ENCODE measurements around the gene SPOCK1.

DNA sequence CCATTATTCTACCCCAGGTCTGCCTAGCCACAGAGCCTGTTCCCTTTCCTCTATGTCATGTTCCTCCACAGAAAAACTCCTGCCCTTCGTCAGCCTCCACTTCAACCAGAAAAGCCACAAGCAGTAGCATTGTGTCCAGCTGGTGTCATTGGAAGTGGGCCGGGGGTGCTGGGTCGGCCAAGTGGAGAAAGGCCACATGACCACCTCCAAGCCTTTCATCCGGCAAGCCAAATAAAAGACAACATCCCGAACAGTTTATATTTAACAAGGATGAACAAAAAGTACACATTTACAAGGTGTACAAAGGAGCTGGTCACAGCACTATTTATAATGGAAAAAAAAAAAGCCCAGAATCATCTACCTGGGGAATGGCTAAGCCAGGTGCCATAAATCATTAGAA is 16.1 kb upstream of the SPOCK1 start:
- TF ChIP-seq SP1 (IDR thresholded peaks at IDR 0.05) (no peak), BHLHE40 (IDR thresholded peaks at IDR 0.05; ENCODE audit: borderline replicate concordance) (no peak), FOXA1 (IDR thresholded peaks at IDR 0.05) (no peak), TARDBP (IDR thresholded peaks at IDR 0.05) (no peak), FOXM1 (IDR thresholded peaks at IDR 0.05; ENCODE audit: borderline replicate concordance) (no peak), ZNF384 (IDR thresholded peaks at IDR 0.05) (no peak), SUZ12 (IDR thresholded peaks at IDR 0.05) (no peak), FOXK2 (IDR thresholded peaks at IDR 0.05) (no peak), L3MBTL2 (conservative IDR thresholded peaks at IDR 0.05) (no peak), CTBP1 (IDR thresholded peaks at IDR 0.05; ENCODE audit: borderline replicate concordance) (no peak), ARNT (IDR thresholded peaks at IDR 0.05) (no peak)
- TF ChIP-seq, protein P1, sequence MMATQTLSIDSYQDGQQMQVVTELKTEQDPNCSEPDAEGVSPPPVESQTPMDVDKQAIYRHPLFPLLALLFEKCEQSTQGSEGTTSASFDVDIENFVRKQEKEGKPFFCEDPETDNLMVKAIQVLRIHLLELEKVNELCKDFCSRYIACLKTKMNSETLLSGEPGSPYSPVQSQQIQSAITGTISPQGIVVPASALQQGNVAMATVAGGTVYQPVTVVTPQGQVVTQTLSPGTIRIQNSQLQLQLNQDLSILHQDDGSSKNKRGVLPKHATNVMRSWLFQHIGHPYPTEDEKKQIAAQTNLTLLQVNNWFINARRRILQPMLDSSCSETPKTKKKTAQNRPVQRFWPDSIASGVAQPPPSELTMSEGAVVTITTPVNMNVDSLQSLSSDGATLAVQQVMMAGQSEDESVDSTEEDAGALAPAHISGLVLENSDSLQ (IDR thresholded peaks at IDR 0.05), result no peak

Data from HEK293T (cell line).